Muscle of arm (tissue), 12 donors: Measurements from ENCODE around the gene RAI1. TPM values are rescaled to one million over a fixed set of nuclear protein-coding genes. Genes with fewer than 3 reads are reported as not detected.
"Not testable (repeated sequence)": the region's sequence is repeated elsewhere in the genome, so short reads cannot be mapped to it uniquely, and the experiment has no call there.

Source experiments
- DNase-seq: peaks from one replicate; pipeline ENCODE4 v3.0.0-alpha.2; 2013
- polyA plus RNA-seq, 12 donors: library from polyadenylated mRNA; unstranded; fragments of 120-200 nt; gene quantifications; one replicate each; pipeline ENCODE4 v1.2.1, GENCODE V29; 2013; ENCODE audit not compliant: insufficient read length in 12 of 12

RAI1 gene
- polyA plus RNA-seq, 12 donors = 11.7 to 36.8 (median 14.5) TPM; not detected in 1

DNA sequence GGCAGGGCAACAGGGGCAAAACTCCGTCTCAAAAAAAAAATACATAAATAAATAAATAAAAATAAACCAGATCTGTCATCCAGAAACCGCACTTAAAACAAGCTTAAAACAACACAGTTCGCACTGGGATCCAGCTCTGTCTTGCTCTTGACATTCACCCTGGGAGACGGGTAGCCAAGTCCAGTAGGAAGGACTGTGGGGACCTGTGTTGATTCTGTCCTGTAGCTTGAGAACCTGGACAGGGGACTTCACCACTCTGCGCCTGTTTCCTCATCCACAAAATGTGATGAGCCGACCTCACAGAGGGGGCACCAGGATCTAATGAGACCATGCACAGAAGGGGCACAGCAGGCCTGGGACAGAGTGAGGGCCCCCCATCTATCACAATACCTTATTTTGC lies 1.5 kb upstream of the RAI1 start:
- no peak for DNase-seq

DNA sequence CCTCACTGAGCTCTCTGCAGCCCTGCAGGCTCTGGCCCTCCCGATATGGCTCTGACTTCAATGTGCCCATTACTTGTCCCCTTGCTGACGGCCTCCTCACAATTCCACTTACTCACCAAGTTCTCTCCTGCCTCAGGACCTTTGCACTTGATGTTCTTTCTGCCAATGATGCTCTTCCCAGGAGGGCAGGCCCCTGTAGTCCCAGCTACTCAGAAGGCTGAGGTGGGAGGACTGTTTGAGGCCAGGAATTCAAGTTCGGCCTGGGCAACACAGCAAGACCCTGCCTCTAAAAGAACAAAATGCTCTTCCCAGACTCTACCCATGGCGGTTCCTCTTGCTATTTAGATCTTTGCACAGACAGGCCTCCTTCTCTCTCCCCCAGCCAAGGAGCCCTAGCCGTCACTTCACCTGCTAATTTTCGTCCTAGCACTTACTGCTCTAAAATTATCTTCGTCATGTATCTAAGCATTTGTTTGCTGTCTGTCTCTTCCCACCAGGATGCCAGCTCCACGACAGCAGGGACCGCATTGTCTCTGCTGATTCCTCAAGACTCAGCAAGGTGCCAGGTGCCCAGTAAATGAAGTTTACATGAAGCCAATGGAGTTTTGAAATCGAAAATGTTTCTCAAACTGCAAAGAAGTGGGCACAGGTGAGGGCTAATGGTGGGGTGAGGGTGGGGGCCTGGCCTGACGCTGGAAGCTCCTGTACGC lies 626 bp upstream of the RAI1 start:
- DNase-seq = no peak

DNA sequence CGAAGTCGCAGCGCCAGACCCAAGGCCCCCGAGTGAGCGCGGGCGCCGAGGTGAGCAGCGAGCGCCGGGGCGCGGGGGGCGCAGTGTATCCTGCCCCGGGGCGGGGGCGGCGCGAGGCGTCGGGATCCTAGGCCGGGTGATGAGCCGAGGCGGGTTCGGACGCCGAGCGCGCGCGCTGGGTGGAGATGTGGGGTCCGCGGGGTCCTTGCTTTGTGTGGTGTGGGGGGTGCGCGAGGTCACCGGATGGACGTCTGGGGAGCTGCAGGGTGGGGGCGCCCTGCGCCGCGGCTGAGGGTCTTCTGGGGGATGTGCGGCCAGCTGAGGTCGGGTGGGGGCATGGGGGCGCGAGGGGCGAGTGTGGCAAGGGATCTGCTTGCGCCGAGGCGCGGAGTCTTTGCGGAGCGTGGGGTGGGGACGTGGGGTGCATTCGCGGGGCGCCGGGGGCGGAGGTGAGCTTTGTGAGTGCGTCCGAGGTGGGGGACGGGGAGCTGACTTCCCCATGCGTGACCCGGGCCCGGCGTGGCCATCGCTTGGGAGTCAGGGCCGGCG lies 560 bp downstream of the RAI1 start:
- no peak for DNase-seq

GRCh38 chr17:17682293-17682736 lies 1.1 kb downstream of the RAI1 start:
- no peak for DNase-seq

DNA sequence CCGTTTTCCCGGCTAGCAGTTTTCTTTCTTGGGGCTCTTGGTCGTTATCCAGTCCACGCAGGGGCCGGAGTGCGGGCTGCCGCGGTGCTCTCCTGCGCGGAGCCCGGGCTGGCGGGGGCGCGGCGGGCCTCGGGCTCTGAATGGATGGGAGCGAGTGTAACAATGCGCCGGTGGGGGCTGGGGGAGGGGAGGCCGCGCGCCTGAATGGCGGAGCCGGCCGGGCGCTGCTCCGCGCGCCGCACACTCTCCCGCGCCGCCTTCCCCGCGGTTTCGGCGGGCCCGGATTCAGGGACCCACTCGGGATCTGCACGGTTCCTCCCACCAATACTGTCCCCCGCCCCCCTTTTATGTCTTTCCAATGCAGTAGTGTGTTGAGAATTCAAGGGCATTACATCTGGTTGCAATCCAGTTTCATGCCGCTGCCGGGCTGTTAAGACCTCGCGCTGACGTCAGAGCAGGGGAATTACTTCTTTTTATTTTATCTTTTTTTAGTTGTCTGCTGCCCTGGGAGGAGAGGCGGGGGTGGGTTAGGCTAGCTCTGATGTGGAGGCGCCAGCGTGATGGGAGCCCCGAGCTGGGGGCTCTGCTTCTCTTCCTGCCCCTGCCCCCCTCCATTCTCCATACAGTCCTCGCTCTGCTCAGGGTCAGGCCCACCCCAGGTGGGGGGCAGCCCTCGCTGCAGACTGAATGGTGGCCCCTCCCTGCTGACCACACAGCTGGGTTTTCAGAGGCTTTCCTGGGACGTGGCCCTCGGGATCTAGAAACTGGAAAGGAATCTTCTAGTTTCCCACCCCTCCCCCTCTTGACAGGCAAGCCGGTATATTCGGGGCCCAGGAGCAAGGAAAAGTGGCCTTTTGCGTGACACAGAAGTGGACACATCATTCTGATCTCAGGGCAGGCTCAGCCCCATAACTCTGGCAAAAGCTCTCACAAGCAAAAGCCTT lies 1.8 kb downstream of the RAI1 start:
- peak; percentile 65 for DNase-seq

DNA sequence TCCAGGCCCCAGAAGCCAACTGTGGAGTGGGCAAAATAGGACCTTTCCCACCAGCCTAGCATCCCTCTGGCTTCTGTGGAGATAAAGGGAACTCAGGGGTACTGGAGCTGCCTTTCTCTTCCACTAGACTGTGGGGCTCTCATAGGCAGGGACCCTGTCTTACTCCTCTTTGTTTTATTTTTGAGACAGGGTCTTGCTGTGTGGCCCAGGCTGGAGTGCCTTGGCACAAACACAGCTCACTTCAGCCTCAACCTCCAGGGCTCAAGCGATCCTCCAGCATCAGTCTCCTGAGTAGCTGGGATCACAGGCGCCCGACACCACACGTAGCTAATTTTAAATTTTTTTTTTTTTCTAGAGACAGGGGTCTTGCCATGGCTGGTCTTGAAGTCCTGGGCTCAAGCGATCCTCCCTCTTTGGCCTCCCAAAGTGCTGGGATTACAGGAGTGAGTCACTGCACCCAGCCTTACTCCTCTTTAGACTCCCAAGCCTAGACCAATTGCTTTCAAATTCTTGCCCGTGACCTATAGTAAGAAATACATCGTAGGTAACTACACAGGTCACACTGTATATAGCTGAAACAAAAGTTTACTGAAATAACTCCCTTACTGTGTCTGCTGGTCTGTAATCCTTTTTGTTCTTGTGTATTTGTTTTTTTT lies 2.6 kb downstream of the RAI1 start:
- DNase-seq = no peak

GRCh38 chr17:17684906-17685774 lies 3.9 kb downstream of the RAI1 start:
- DNase-seq = peak; percentile 83

DNA sequence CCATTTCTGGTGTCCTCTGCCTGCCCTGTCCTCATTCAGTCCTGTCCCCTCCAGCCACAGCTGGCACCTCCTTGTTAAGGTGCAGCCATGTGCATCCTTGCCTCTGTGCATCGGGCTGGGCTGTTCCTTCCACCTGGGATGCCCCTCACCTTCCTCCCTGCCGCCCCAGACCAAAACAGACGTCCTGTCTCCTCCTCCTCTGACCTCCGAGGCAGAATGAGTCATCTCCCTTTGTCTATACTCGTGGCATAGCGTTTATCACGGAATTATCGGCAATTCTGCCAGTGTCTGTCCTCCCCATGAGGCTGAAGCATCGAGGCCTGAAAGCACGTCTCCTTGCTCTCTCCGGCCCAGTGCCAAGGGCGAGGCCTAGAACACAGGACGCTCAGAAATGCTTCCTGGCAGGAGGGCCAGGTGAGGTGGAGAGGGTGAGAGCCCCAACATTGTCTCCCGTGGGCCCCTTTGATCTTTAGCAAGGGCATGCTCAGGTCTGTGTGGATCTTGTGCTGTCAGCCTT lies 4.6 kb downstream of the RAI1 start:
- DNase-seq = no peak

- no peak for DNase-seq
These were observed 8.1 kb downstream of the RAI1 start for GRCh38 chr17:17689312-17689711.

- not testable (repeated sequence) for DNase-seq
These were observed 9.0 kb downstream of the RAI1 start for GRCh38 chr17:17690233-17690632.

DNA sequence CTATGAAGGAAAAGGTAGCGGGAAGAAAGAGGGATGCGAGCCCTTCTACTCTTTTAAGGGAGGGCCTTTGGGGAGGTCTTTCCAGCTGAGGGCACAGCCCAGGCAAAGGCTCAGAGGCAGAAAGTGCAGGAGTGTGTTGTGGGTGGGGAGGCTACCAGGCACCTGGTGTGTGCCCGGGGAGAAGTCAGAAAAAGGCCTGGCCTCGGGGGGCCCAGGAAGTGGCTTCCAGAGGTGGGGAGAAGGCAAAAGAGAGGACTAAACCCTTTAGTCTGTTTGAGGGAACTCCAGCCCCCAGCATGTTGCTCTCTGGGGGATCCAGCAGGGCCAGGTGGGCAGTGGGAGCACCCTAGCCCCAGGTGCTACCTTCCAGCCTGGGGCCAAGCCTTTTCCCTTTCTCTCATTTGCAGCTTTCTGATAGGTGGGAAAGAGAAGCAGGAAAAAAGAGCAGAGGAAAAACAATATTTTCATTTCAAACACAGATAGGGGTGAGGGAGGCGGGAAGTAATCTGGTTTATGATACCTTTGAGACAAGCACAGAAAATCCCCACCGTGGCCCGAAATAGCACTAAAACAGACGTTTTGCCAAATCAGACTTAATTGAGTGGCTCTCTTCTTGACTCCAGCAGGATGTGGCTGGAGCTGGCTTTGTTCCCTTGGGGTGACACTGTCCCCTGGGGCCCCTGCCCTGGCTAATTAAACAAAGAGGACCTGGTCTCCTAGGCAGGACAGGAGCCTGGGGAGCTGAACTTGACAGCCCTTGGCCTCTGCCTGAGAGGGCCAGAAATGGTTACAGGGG lies 10.4 kb downstream of the RAI1 start:
- DNase-seq = no peak

GRCh38 chr17:17692353-17693252 lies 11.3 kb downstream of the RAI1 start:
- DNase-seq = no peak

DNA sequence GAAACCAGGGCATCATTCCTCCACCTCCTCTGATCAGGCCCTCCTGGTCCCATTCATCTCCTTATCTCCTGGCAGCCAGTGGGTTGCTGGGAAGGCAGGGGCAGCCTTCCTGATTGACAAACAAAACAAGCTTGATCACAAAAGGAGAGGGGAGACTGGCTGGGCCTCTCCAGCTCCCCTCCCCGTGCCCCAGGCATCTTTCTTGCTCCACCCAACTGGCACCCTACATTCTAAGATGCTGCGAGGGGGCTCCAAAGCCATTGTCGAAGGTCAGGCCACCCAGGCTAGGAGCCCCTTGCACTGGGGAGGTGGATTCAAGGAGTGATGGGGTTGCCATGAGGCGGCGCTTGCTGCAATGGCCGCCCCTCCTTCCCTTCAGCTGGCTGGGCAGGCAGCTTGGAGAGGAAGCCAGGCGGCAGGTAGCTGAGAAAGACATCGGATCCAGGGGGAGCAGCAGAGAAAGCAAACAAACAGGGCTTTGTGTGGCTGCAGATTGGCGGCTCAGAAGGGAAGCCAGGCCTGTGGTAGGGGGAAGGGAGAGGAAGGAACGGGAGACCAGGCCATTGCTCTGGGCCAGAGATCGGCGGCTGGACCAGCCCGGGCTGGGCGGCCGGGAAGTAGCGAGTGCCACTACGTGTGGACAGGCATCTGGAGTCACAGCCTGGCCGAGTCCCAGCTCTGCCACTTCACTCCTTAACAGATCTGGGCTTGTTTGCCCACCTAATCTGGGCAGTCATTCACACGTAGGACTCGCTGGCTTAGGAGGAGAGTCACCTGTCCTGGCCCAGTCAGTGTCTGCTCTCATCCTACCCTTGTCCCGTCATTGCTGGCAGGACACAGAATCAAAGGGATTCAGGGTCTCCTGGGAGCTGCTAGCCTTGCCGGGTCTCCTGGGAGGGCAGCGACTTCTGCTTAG lies 12.3 kb downstream of the RAI1 start:
- DNase-seq = peak; percentile 35

DNA sequence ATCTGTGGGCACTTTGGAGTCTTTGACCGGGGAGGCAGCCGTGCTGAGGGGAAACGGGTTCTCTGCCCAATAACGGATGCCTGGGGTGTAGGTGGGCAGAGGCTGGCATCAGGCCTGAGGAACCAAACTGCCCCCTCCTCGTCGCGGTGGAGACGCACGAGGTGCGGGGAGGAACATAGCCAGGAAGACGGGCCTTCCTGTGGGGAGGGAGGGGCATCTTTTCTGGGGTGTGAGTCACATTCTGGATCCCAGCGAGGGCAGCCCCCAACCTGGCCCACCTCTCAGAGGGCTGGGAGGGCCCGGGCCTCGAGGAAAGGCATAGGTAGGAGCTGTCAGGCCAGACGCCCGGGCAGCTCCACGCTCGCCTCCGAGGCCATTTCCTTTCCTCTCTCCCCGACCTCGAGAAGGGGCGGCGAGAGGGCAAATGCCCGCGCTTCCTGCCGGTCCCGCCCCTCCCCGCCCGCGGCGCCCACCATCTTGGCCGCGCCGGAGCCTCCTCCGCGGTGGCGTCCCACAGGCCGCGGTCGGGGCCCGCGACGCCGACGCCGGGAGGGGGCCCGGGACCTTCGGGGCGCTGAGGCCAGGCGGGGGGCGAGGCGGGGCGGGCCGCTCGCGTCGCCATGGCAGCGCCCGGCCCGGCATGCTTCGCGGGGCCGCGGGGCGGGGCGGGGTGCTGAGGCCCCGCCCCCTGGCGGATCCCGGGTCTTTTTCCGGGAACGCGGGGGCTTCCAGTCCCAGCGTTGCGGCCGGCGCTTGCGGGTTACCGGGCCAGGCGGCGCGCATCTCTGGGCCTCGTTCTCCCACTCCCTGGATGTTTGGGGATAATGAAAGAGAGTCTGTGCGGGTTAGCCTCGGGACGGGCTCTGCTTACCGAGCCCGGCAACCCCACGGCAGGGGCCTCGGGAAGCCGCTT lies 13.2 kb downstream of the RAI1 start:
- peak; percentile 74 for DNase-seq

DNA sequence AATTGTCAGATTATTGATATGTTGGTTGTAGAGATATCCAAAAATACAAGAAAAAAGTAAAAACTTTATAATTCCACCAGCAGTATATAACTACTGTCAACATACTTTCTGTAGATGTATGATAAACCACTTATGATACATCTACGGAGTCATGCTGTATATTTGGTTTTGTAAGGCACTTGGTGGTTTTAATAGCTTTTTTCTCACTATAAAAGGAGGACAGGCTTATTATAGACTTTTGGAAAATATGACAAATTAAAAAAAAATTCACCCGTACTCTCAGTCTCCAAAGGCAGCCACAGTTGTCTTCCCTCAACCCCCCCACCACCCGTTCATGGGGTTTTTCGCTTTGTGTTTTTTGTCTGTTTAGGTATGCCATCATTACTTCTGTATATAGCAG lies 14.8 kb downstream of the RAI1 start:
- no peak for DNase-seq

- no peak for DNase-seq
These were observed 15.8 kb downstream of the RAI1 start for GRCh38 chr17:17696882-17697633.
